Heart left ventricle (tissue), 16 donors: ENCODE data around the gene MYO1E. TPM values are rescaled to one million over a fixed set of nuclear protein-coding genes. Genes with fewer than 3 reads are reported as not detected.
A peak's percentile ranks its signal among the peaks of the same experiment; 100 is the strongest.
"Not testable (repeated sequence)": the region's sequence is repeated elsewhere in the genome, so short reads cannot be mapped to it uniquely, and the experiment has no call there.

Experiments
- ATAC-seq, 4 donors: fragments of 200-7000 bp; cut with Tn5 transposase; one replicate each; pipeline ENCODE4 v1.9.1; 2020 to 2022; ENCODE audit warnings: moderate library complexity in 4 of 4, mild to moderate bottlenecking in 3 of 4, moderate number of reproducible peaks in 1 of 4
- DNase-seq, 5 donors: peaks; one replicate each; pipeline ENCODE4 v3.0.0-alpha.2; 2020
- H3K27ac ChIP-seq, 12 donors: fragments of 200-600 bp; sonication (generic) in 4 of 12; one replicate each; pipeline versions ENCODE4 v1.5.0 to v1.8.0; 2016 to 2022; ENCODE audit warnings: mild to moderate bottlenecking in 2 of 12
- H3K27me3 ChIP-seq, 9 donors: fragments of 200-600 bp; sonication (generic) in 2 of 9; one replicate each; pipeline versions ENCODE4 v1.5.1 to v1.8.0; 2016 to 2022; ENCODE audit warnings: mild to moderate bottlenecking in 3 of 9
- H3K36me3 ChIP-seq, 9 donors: fragments of 200-600 bp; sonication (generic) in 2 of 9; one replicate each; pipeline versions ENCODE4 v1.5.0 to v1.8.0; 2018 to 2022; ENCODE audit warnings: mild to moderate bottlenecking in 2 of 9
- H3K4me1 ChIP-seq, 12 donors: fragments of 200-600 bp; sonication (generic) in 4 of 12; one replicate each; pipeline versions ENCODE4 v1.5.0 to v1.8.0; 2016 to 2022; ENCODE audit warnings: mild to moderate bottlenecking in 3 of 12
- H3K4me3 ChIP-seq, 12 donors: fragments of 200-600 bp; sonication (generic) in 4 of 12; one replicate each; pipeline versions ENCODE4 v1.5.0 to v1.8.0; 2017 to 2022; ENCODE audit warnings: mild to moderate bottlenecking in 9 of 12, moderate library complexity in 4 of 12
- H3K9me3 ChIP-seq, 12 donors: fragments of 200-600 bp; sonication (generic) in 4 of 12; one replicate each; pipeline versions ENCODE4 v1.5.0 to v1.8.0; 2016 to 2022; ENCODE audit warnings: mild to moderate bottlenecking in 1 of 12
- POLR2A ChIP-seq, 2 donors: fragments of 450-650 bp; IDR thresholded peaks; one replicate each; pipeline ENCODE4 v1.6.1; 2017; ENCODE audit warnings: antibody characterized with exemption in 2 of 2, mild to moderate bottlenecking in 2 of 2, moderate library complexity in 2 of 2
- WGBS, 4 donors: extraction: QIAGEN DNeasy Blood & Tissue Kit in 2 of 4; methylation state at CpG; one replicate each; pipeline versions ENCODE4 v1.1.5 to v1.1.7; 2013 to 2018; 5-methylcytosine and 5-hydroxymethylcytosine counted together
- intact Hi-C, 10 donors: fragments of 100-400 bp; cut with DNase I; formaldehyde crosslinking; loops; one replicate each; pipeline versions ENCODE4 v1.11.1 to v1.14.2; 2022
- polyA plus RNA-seq, 2 donors: library from polyadenylated mRNA; stranded (reverse); fragments of 200-250 nt; gene quantifications; one replicate each; pipeline ENCODE4 v1.2.3, GENCODE V29; 2013
- total RNA-seq, 9 donors: library from RNA; depleted of rRNA in 2 of 9; stranded (reverse); fragments of >200 nt in 2 of 9; fragmentation: NEBNext Ultra II Directional in 3 of 9; extraction: Animal tissue kit (Norgen Biotek cat#: 25700) in 3 of 9; gene quantifications; one replicate each; pipeline versions ENCODE4 v1.1.0 to v1.2.4, GENCODE V29; 2016 to 2023
- TF ChIP-seq, protein P1 (sequence below), 12 donors: fragments of 200-600 bp; sonication (generic) in 4 of 12; IDR thresholded peaks; one replicate each; pipeline versions ENCODE4 v1.5.0 to v1.8.0; 2018 to 2022; ENCODE audit warnings: antibody characterized with exemption in 12 of 12, mild to moderate bottlenecking in 5 of 12
- donor health status: ischemic (EF 13 %, LVEDD 7.1; RV severe dilation, severe dysfunction).
- donor health status: healthy with polysubstance abuse.
- donor health status: DM: no; HTN: yes; CAD: no.
- donor health status: DM: no; HTN: no; CAD: no.
- donor health status: ischemic (EF 25% LVEDD 6.9; RV normal size, moderate dysfunction).
- donor health status: ischemic (EF 25% LVEDD 5.7; RV mildly dilated, moderate dysfunction).
- donor health status: healthy.
- donor health status: DM: yes; HTN: yes; CAD: no.
- donor health status: ischemic (EF 35%, LVEDD 5.7; RV mildly dilated, moderate dysfunction).
- donor health status: nonischemic (EF 11% LVEDD 7.7; RV severe dilation, severe dysfunction).
- donor health status: DM: yes; HTN: yes; CAD: no.
- donor health status: PGD.
- donor health status: ischemic (EF 29% LVEDD 5.4; RV normal size, mild dysfunction).
- donor health status: nonischemic (EF 23%, LVEDD 6.1; RV moderate dilation, normal function).

MYO1E gene
- total and polyA plus RNA-seq, 11 donors = 8.5 to 98.6 (median 25.2) TPM

DNA sequence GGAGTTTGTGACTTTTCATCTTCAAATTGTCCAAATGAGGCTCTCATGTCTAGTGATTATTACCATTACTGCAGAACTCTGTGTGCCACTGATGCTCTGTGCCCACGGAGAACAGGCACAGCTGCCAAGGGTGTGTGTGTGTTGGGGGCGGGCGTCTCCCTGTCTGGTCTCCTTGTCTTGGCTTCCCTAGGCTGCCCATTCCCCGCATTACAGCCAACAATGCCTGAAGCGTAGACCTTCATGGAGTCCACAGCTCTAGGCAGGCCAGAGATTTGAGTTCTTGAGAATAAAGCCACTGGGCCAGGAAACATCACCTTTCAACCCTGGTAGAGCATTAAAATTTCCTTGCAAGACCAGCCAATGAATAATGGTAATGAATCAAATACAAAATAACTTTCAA is 225.0 kb downstream of the MYO1E start:
- 88 to 93% (median 92%) methylated on average over 5 of the region's 5 CpGs for WGBS, 4 donors
- intact Hi-C loops = loop anchor here in 1 of 10 donors (10.0 kb wide), 1 partner anchor 173 kb away; no protein-coding TSS in a partner anchor
- Histone ChIP-seq H3K27ac (no peak overlapping the region), H3K4me3 (no peak overlapping the region), H3K36me3 (peaks cover 0 to 78% (median 62%) of the 10 kb centered on the region in 9 donors), H3K9me3 (no peaks in the 10 kb centered on the region), H3K4me1 (peaks cover 0 to 4% (median 0%) of the 10 kb centered on the region in 12 donors), H3K27me3 (no peaks in the 10 kb centered on the region)
- DNase-seq (no peak), ATAC-seq (no peak)
- TF ChIP-seq, protein P1, sequence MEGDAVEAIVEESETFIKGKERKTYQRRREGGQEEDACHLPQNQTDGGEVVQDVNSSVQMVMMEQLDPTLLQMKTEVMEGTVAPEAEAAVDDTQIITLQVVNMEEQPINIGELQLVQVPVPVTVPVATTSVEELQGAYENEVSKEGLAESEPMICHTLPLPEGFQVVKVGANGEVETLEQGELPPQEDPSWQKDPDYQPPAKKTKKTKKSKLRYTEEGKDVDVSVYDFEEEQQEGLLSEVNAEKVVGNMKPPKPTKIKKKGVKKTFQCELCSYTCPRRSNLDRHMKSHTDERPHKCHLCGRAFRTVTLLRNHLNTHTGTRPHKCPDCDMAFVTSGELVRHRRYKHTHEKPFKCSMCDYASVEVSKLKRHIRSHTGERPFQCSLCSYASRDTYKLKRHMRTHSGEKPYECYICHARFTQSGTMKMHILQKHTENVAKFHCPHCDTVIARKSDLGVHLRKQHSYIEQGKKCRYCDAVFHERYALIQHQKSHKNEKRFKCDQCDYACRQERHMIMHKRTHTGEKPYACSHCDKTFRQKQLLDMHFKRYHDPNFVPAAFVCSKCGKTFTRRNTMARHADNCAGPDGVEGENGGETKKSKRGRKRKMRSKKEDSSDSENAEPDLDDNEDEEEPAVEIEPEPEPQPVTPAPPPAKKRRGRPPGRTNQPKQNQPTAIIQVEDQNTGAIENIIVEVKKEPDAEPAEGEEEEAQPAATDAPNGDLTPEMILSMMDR (IDR thresholded peaks at IDR 0.05) = no peak
- no peak for TF ChIP-seq POLR2A (IDR thresholded peaks at IDR 0.05)

DNA sequence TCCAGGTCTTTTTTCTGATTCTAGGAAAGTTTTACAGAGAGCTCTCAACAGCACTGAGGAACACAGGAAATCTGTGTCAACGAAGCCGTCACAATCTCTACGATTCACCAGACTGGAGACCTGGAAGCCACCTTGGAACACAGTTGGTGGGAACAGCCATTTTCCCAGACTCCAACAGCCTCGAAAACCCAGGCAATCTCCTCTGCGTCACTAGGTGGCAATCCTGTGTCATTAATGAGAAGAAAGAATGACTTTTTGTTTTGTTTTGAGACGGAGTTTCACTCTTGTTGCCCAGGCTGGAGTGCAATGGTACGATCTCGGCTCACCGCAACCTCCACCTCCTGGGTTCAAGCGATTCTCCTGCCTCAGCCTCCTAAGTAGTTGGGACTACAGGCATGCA is 228.1 kb downstream of the MYO1E start:
- not testable (repeated sequence) for H3K4me1 ChIP-seq, H3K27me3 ChIP-seq, H3K9me3 ChIP-seq, ATAC-seq, H3K4me3 ChIP-seq, H3K27ac ChIP-seq, DNase-seq
- WGBS, 4 donors = 83 to 90% (median 89%) methylated on average over 10 of the region's 10 CpGs
- peaks cover 0 to 56% (median 38%) of the 10 kb centered on the region in 9 donors for H3K36me3 ChIP-seq
- TF ChIP-seq, protein P1 (IDR thresholded peaks at IDR 0.05) = peak in 4 of 12 donors; percentile 12 to 28 (median 24)
- intact Hi-C loops = loop anchor here in 1 of 10 donors (10.0 kb wide), 1 partner anchor 170 kb away; no protein-coding TSS in a partner anchor

DNA sequence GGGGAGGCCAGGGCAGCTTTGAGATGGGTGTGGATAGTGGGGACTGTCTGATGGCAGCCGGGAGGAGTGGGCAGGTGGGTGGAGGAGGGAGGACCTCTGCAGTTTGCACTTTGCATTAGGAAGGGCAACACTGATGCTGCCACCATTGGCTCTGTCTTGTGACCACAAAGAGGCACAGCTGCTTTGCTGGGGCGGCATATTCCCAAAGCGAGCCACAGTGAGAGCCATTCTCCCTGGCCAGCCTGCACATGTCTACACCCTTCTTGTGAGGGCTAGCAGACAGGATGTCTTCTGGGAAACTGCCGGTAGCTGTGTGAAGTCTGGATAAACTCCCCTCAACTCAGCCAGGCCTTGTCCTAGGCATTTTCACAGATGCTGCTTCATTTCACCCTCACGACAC is 229.4 kb downstream of the MYO1E start:
- Histone ChIP-seq H3K36me3 (peaks cover 0 to 51% (median 31%) of the 10 kb centered on the region in 9 donors), H3K9me3 (no peaks in the 10 kb centered on the region), H3K4me3 (no peak overlapping the region), H3K27me3 (no peaks in the 10 kb centered on the region), H3K4me1 (peaks cover 0 to 9% (median 0%) of the 10 kb centered on the region in 12 donors), H3K27ac (no peak overlapping the region)
- ATAC-seq (no peak), DNase-seq (no peak)
- TF ChIP-seq POLR2A (IDR thresholded peaks at IDR 0.05) = no peak
- TF ChIP-seq, protein P1 (IDR thresholded peaks at IDR 0.05) = no peak
- WGBS, 4 donors = 89 to 92% (median 89%) methylated on average over 5 of the region's 5 CpGs
- intact Hi-C loops = loop anchor here in 1 of 10 donors (10.0 kb wide), 1 partner anchor 168 kb away; no protein-coding TSS in a partner anchor

DNA sequence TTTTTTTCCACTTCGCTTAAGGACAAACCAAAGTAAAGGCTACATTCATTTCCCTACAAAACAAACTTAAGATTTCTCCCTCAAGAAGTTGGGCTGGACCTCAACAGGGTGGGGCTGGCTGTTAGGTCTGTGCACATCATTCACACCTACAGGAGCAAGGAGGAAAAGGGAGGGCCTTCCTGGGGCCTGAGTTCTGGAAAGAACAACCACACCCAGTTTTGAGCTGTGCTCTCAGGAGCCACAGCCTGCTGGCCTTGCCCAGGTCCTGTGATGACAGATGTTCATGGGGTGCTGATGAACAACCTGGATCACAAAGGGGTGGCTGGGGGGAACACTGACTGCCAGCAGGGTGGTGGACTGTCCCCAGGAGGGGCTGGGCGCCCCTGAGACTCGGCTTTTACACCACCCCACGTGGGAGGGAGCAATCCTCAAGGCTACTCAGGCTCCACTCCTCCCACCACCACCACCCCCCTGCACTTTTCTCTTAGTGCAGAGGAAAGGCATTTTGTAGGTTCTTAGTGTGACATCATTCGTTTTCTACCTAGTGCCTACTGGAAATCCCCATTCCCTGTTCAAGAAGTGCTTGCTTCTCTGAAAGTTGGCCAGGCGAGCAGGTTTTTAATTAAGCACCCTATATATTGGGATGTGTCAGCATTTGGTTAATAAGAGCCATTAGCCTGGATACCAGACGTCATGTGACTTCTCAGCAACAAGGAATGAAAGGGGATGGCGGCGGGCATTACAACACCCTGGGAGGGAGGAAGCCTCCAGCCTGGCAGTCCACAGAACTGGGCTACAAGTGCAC is 232.0 kb downstream of the MYO1E start:
- Histone ChIP-seq H3K4me1 (peaks cover 0 to 9% (median 0%) of the 10 kb centered on the region in 12 donors), H3K27me3 (no peaks in the 10 kb centered on the region), H3K27ac (no peak overlapping the region), H3K4me3 (no peak overlapping the region), H3K9me3 (no peaks in the 10 kb centered on the region), H3K36me3 (peaks cover 0 to 54% (median 42%) of the 10 kb centered on the region in 9 donors)
- intact Hi-C loops = loop anchor here in 1 of 10 donors (10.0 kb wide), 1 partner anchor 166 kb away; no protein-coding TSS in a partner anchor
- ATAC-seq = no peak
- no peak for DNase-seq
- TF ChIP-seq POLR2A (IDR thresholded peaks at IDR 0.05) = no peak
- TF ChIP-seq, protein P1 (IDR thresholded peaks at IDR 0.05) = no peak
- 84 to 88% (median 86%) methylated on average over 8 to 9 of the region's 9 CpGs for WGBS, 4 donors
